HS-27A (cell line): ENCODE data around the gene METTL23.
A peak's percentile ranks its signal among the peaks of the same experiment; 100 is the strongest.
"Not testable (repeated sequence)": the region's sequence is repeated elsewhere in the genome, so short reads cannot be mapped to it uniquely, and the experiment has no call there.

Experiments used
- DNase-seq: peaks from one replicate; pipeline ENCODE4 v3.0.0-alpha.2; 2012; ENCODE audit warnings: low read depth, missing footprints

Gene METTL23

DNA sequence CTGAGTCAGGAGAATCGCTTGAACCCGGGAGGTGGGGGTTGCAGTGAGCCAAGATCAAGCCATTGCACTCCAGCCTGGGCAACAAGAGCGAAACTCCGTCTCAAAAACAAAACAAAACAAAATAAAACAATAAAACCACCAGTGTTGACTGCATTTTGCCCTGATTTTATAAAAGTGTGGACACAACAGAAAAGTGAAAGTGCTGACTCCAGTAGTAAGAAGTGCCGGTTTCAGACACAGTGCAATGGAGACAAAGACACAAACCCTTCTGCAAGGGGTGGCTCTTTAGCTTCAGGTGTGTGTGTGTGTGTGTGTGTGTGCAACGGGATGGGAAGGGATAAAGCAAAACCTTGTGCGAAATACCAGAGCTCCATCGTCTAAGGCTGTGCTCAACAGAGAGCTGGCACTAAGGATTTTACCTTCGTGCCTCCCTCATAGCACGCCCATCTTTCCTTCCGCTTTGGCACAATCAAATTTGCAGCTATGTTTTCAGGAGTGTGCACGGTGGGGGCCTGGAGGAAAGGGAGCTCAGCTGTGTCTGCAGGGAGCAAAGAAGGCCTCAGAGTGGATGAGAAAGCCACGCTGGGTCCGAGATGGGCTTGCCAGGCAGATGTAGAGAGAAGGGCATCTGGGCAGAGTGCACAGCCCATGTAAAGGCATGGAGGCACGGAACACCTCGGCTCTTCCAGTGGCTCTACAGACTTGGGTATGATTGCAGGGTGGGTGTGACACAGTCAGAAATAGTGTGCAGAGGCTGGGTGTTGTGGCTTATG, 31.4 kb upstream of the METTL23 start:
- no peak for DNase-seq

DNA sequence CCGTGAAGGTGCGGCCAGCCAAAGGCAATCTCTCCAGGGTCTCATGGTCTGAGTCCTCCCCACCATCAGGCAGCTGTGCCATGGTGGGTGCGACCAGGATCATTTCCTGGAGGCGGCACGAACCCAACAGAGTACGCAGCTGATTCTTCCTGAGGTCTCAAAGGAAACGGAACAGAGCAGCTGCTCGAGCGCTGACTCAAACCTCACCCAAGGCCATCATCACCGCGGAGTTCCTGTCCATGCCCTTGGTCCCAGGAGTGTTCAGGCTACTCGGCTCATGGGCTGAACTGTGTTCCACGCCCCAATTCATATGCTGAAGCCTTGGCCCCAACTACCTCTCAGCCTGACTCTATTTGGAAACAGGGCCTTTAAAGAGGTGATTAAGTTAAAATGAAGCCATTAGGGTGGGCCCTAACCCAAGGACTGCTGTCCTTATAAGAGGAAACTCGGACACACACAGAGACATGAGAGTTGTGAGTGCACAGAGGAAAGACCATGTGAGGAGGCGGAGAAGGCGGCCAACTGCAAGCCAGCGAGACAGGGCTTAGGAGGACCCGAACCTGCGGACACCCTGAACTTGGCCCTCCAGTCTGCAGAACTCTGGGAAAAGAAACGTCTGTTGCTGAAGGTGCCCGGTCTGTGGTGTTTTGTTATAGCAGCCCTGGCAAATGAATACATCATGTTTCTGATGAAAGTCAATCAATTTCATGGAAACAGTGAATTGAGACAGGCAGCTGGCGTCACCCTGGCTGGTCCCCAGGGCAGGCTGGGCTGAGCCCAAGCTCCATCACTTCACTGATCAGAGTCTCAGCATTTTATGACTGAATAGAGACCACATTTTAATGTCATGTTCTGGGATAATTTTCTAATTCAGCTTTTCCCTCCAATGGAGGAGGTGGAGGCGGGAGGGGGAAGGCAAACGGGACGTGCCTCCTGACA, 29.6 kb upstream of the METTL23 start:
- DNase-seq, result no peak

DNA sequence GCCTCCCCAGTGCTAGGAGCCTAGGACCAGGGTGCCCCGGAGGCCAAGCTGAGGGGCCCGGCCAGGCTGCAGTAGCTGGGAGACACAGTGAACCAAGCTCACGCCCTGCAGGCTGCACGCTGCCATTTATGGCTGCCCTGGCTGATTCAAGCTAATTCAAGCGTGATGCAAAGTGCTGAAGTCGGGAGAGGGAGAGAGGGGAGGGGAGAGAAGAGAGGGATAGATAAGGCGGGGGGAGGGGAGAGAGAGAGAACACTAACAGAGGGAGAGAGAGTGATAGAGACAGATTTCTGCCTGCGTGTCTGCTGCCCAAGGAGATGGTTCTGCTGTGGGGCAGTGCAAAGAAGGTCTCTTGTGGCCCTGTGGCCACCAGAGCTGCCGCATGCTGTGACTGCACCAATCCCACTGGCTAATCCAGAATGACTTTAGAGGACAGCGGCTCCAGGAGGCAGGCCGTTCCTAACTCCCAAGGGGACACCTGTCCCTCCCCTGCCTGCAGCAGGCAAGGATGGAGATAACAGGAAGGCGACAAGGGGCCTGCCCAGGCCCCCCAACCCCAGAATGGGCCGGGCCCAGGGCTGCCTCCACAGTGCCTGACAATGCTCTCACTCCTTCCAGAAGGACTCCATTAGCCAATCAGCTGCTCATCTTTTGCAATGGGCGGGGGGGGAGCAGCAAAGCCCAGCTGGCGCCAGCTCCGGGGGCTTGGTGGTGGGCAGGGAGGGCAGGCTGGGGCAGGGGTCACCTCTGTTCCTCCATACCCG, 28.8 kb upstream of the METTL23 start:
- no peak for DNase-seq

DNA sequence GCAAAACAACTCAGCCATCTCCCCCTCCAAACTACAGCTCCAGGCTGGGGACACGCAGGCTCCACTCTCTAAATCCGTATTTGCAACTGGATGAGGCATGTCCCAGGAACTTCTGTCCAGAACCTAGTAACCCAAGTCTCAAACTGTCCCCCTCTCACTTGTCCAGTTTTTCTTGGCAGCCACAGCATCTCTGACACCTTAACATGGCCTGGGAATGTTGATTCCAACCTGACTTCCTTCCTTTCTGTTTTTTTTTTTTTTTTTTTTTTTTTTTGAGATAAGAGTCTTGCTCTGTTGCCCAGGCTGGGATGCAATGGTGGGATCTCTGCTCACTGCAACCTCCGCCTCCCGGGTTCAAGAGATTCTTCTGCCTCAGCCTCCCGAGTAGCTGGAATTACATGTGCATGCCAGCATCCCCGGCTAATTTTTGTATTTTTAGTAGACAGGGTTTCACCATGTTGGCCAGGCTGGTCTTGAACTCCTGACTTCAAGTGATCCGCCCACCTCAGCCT, 28.1 kb upstream of the METTL23 start:
- not testable (repeated sequence) for DNase-seq

DNA sequence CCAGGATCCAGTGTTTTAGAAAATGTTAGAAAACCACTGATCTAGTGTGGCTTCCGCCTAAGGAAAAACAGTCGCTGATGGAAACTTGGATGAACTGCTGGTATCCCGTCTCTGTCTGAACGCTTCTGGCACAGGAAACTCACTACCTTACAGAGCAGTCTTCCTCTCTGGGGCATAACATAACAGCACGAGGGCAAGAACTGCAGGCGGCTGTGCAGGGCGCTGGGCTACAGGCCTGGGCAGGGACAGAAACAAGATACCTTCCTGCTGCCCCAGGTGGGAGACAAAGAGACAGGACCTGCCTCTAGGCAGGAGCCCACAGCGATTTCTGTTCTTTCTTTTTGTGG, 26.4 kb upstream of the METTL23 start:
- no peak for DNase-seq

DNA sequence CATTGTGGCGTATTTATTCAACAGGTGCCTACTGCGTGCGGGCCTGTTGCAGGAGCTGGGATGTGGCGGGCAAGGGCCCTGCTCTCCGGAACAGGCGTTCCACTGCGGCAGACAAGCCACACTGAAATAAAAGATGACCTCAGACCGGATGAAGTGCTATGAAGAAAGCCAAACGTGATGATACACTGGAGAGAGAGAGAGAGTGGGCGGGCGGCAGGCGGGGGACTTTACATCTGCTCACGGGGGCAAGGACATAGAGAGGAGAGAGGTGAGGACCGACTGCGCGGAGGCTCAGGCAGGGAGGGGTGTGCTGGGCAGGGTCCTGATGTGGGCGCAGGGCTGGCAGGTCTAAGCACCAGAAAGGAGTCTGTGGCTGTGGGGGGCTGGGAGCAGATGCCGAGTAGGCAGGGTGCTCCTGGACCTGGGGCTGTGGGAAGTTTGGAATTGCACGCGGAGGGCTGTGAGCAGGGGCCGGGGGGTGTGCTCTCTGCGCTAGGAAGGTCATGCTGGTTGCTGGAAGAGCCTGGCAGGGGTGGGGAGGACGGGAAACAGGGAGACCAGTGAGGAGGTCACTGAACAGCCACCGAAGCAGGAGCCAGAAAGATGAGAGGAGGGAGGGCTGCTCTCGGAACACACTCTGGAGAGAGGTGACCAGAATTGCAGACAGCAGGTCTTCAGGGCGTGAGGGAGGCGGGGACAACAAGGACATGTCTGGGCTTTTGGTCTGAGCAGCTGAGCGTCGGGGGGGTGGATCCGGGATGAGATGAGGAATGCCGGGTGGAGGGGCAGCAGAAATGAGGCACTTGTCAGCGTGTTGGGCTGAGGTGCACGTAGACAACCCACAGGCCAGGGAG, 25.8 kb upstream of the METTL23 start:
- DNase-seq, result no peak

DNA sequence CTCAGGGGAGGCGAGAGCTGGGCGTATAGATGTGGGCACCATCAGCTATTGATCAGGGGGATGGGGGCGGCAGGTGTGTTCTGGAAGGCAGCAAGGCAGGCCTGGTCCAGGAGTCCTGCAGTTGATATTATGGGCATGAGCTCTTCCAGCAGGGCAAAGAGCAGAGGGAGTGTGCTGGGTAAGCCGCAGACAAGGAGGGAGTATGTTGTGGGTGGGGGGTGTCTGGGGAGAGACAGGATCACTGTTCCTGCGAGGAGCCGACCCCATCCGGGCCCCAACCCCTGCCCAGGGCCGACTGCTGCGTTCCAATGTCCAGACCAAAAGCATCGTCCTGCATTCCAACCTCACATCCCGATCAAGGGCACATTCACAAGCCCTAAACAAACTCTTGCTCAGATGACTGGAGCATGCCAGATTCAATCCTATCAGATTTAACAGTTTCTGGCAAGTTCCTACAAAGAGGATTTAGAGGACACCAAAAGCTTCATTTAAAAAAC, 25.1 kb upstream of the METTL23 start:
- no peak for DNase-seq

DNA sequence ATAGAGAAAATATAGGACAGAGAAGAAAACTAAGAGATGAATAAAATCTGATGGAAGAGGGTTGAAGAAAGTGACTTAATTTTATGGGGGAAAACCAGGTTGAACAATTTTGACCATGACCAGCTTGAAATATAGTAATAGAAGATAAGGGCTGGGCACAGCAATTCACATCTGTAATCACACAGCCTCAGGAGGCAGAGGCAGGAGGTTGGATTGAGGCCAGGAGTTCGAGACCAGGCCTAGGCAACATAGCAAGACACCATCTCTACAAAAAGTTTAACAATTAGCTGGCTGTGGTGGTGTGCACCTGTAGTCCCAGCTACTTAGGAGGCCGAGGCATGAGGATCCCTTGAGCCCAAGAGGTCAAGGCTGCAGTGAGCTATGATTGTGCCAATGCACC, 24.6 kb upstream of the METTL23 start:
- no peak for DNase-seq

DNA sequence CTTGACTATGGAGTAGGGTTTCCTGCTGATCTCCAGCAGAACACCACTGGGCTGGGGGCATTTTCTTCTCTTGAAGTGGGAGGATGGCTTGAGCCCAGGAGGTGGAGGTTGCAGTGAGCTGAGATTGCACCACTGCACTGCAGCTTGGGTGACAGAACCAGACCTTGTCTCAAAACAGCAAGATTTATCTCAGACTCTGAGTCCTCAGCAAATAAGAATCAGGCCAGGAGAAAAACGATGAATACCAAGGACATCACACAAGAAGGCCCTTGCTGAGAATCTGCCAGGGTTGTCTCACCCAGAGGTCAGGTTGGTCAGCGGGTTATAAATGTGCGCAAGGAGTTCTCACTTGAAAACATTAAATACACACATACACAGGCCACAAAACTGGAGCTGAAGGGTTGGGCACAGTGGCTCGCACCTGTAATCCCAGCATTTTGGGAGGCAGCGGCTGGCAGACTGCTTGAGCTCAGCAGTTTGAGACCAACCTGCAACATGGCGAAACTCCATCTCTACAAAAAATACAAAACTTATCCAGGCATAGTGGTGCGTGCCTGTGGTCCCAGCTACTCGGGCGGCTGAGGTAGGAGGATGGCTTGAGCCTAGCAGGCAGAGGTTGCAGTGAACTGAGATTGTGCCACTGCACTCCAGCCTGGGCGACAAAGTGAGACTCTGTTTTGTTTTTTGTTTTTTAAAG, 23.6 kb upstream of the METTL23 start:
- no peak for DNase-seq

GRCh38 chr17:76704805-76705204, 21.8 kb upstream of the METTL23 start:
- DNase-seq, result no peak

DNA sequence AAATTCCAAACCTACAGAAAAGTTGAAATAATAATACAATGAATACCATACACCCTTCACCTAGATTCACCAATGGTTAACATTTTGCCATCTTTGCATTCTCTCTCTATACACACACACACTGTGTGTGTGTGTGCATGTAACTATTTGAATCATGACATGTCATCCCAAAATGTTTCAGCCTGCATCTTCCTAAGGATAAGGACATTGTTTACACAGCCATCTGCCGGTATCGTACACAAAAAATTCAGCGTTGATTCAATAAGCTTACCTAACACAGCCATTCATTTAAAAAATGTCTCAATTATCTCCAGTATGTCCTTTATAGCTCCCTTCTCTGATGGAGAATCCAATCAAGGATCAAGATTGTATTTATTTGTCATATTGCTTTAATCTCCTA, 19.8 kb upstream of the METTL23 start:
- no peak for DNase-seq

DNA sequence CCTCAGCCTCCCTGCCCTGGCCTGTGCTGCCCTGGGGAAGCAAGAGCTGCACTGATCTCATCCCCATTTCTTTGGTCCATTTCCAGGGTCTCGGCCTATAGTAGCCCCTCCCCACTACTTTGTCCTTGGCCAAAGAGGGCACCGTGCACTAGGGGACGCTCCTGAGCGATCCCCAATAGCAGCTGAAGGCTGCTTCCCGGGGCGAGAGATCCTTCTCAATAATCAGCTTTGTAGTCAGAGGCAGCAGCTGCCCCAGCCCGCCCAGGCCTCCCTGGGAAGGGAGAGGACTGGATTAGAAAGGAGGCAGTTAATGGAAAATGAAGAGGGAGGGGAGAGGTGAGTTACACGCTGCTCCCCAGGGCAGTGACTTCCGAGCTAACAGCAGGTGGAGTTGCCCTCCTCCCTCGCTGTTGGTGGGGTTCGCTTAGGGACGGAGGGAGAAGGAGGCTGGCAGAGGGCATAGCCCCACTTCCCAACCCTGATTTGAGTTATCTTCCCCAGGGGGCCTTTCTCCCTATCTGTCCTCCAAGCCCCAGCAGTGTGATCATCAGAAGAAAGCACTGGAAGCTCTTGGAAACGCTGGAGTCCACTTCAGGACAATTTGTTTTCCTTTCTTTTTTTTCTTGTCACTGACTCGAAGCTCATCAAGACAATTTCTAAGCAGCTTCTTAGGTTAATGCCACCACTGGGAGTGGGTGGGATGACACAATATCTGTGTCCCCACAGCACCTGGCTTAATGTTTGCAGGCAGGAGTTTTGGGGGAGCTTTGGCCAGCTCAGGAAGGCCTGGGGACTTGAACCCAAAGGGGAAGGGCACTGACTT, 18.4 kb upstream of the METTL23 start:
- DNase-seq, result no peak

DNA sequence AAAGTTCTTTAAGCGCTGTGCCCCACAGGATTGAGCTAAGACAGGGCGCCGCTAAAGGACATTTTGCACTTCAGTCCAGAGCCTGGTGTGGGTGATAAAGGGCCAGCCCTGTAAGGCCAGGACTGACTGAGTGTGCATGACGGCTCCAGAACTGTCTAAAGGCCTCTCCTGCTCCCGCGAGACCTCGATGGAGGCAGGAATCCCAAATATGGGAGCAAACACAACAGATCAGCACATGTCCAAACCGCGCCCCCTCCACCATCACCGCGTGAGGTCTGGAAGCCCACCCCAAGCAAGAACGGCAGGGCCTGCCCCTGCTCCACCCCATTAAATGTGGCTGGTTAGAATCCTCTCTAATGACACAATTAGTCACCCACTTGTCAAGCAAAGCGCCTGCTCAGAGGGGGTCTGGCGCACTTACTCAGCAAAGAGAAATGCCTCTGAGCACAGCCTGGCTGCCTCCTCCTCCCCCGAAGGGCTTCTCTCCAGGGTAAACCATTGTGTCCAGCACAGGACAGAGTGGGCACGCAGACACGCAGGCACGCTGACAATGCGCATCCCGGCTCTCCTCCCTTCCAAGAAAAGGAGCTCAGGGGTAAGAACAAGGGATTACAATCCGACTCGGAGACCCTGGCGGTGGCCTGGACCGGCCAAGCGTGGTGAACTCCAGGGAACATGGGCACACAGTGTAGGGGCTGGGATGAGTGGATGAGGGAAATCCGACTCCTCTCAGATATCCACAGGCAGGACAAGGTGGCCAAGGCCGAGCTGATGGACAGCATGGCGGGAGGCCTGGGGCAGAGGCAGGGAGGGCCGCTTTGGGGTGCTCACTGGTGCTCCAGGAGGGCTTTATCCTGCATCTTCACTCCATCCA, 17.3 kb upstream of the METTL23 start:
- peak; percentile 71 for DNase-seq

DNA sequence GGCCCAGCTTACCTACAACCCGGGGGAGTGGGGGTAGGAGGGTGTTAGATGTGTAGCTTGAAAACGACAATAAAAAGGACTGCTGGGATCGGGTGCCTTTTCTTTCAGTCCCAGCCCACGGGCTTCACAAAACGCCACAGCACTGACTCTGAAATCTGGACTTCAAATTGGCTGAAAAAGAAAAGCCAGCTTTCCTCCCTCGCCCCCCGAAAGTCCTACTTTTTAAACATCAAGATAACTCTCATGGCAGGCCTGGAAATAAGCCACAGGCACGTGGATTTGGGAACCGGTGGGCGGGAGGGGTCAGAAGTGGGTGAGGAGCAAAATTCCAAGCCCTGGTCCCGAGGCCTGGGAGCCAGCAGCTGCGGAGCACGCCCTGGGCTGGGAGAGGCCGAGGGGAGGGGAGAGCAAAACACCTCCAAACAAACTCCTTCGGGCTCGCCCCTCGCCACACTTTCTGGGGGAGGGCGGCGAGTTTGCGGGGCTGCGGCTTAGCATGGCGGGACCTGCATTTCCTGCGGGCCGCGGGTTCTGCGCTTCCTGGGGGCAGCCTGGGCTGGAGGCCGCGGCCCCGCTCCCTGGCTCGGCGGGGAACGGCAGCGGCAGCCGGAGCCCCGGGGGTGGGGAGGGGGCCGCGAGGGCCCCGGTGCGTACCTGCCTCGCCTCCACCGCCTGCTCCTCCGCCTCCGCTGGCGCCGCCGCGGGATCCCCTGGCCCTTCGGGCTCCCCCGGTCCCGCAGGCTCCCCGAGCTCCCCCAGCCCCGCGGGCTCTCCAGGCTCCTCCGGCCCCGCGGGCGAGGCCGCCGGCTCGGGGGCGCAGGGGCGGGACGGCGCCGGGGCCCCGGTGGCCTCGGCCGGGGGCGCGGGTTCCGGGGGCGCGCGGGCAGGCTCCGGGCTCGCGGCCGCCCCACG, 16.4 kb upstream of the METTL23 start:
- DNase-seq, result not testable (repeated sequence)

GRCh38 chr17:76710863-76711611, 15.6 kb upstream of the METTL23 start, which contains the start of gene MXRA7:
Gene MXRA7 (minus strand): TSS chr17:76710965. CDS start chr17:76710946, 19 bp downstream.
- DNase-seq, result no peak

GRCh38 chr17:76712321-76712720, 14.3 kb upstream of the METTL23 start:
- not testable (repeated sequence) for DNase-seq

GRCh38 chr17:76713765-76714164, 12.9 kb upstream of the METTL23 start:
- no peak for DNase-seq
